Thymus (tissue), 11 donors: Measurements from ENCODE around the gene RNF166. TPM values are rescaled to one million over a fixed set of nuclear protein-coding genes. Genes with fewer than 3 reads are reported as not detected.

Source experiments
- DNase-seq, 9 donors: peaks; one replicate each; pipeline ENCODE4 v3.0.0-alpha.2; 2013; ENCODE audit warnings: low spot score in 9 of 9, low read depth in 6 of 9, missing footprints in 1 of 9
- H3K27ac ChIP-seq, 2 donors: one replicate each; pipeline ENCODE4 v1.5.1; 2013; ENCODE audit warnings: control low read depth in 1 of 2, low read depth in 1 of 2, low read length in 1 of 2, mild to moderate bottlenecking in 1 of 2, moderate library complexity in 1 of 2
- H3K27me3 ChIP-seq, 2 donors: one replicate each; pipeline ENCODE4 v1.5.1; 2013; ENCODE audit warnings: low read length in 1 of 2; ENCODE audit not compliant: control insufficient read depth in 2 of 2, insufficient read depth in 1 of 2
- H3K36me3 ChIP-seq, 2 donors: one replicate each; pipeline ENCODE4 v1.5.1; 2013; ENCODE audit warnings: low read length in 1 of 2, mild to moderate bottlenecking in 1 of 2, moderate library complexity in 1 of 2; ENCODE audit not compliant: control insufficient read depth in 2 of 2, insufficient read depth in 2 of 2
- H3K4me1 ChIP-seq, 2 donors: one replicate each; pipeline ENCODE4 v1.5.1; 2013; ENCODE audit warnings: low read length in 2 of 2; ENCODE audit not compliant: control insufficient read depth in 2 of 2, insufficient read depth in 2 of 2
- H3K4me3 ChIP-seq, 2 donors: one replicate each; pipeline ENCODE4 v1.5.1; 2013; ENCODE audit warnings: low read length in 2 of 2, control low read depth in 1 of 2, mild to moderate bottlenecking in 1 of 2
- H3K9me3 ChIP-seq, 2 donors: one replicate each; pipeline ENCODE4 v1.5.1; 2013; ENCODE audit warnings: low read length in 1 of 2, mild to moderate bottlenecking in 1 of 2; ENCODE audit not compliant: control insufficient read depth in 2 of 2, insufficient read depth in 1 of 2
- WGBS: extraction: QIAGEN DNeasy Blood & Tissue Kit; methylation state at CpG from one replicate; pipeline ENCODE4 v1.1.7; 2013; 5-methylcytosine and 5-hydroxymethylcytosine counted together
- polyA plus RNA-seq: library from polyadenylated mRNA; stranded (reverse); fragments of 200-250 nt; gene quantifications from one replicate; pipeline ENCODE4 v1.2.3, GENCODE V29; 2013
- total RNA-seq: library from RNA; stranded (reverse); fragments of 120-200 nt; gene quantifications from one replicate; pipeline ENCODE4 v1.2.4, GENCODE V29; 2013
- donor health status: healthy.

Gene RNF166
- total and polyA plus RNA-seq, 2 donors: 32.6 to 144 TPM

- Histone ChIP-seq H3K36me3 (no peaks in the 10 kb centered on the region), H3K4me3 (peak overlapping the region; percentile 53 to 58), H3K27ac (peak overlapping the region in 1 of 2 donors; percentile 15), H3K4me1 (peaks cover 24 to 54% of the 10 kb centered on the region in 2 donors), H3K9me3 (no peaks in the 10 kb centered on the region), H3K27me3 (peaks cover 19 to 58% of the 10 kb centered on the region in 2 donors)
- under 1% methylated on average over 25 of the region's 25 CpGs for WGBS
- DNase-seq: peak in 1 of 9 donors; percentile 26
These were observed 20.2 kb downstream of the RNF166 start for GRCh38 chr16:88686062-88686438.

- DNase-seq: peak in 2 of 9 donors; percentile 30 to 39
- Histone ChIP-seq H3K4me1 (peaks cover 25 to 53% of the 10 kb centered on the region in 2 donors), H3K4me3 (peak overlapping the region; percentile 53 to 58), H3K36me3 (no peaks in the 10 kb centered on the region), H3K9me3 (no peaks in the 10 kb centered on the region), H3K27me3 (peaks cover 19 to 53% of the 10 kb centered on the region in 2 donors), H3K27ac (peak overlapping the region in 1 of 2 donors; percentile 15)
- 7% methylated on average over 33 of the region's 33 CpGs for WGBS
These were observed 20.8 kb downstream of the RNF166 start for GRCh38 chr16:88685156-88686061.

- DNase-seq: no peak
- Histone ChIP-seq H3K4me1 (peaks cover 25 to 53% of the 10 kb centered on the region in 2 donors), H3K27ac (peak overlapping the region in 1 of 2 donors; percentile 19), H3K9me3 (no peaks in the 10 kb centered on the region), H3K4me3 (no peak overlapping the region), H3K36me3 (no peaks in the 10 kb centered on the region), H3K27me3 (peaks cover 19 to 53% of the 10 kb centered on the region in 2 donors)
- WGBS: 93% methylated on average over 15 of the region's 15 CpGs
These were observed 21.5 kb downstream of the RNF166 start for GRCh38 chr16:88684569-88685155.

DNA sequence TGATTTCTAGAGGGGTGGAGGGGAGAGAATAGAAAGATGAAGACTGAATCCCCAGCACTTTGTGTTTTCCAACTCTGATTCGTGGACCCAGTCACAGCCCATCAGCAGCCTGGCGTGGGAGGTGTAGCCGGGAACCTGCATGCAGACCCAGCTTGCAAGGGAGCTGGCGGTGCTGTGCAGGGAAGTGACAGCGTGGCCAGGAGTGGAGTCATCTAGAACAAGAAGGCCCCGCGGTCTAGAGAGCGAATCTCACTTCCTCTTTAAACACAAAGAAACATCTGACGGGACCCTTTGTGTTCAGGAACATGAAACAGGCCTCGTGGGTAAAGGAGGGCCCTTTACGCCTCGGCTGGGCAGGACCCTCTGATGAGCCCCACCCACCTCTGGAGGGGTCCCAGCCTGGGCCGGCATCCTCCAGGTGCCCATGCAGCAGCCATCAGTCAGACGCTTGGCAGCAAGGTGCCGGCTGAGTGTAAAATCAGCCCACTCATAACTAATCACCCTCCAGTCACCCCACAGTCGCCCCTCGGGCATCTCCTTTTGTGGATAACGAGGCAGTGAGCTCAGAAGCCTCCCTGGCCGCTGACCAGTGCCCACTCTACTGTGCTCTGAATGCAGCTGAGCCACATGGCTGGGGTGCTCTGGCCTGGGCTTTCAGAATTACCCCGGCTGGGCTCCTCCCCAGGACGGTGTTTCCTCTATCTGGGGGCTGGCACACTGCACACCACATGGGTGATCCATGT is 24.3 kb downstream of the RNF166 start:
- Histone ChIP-seq H3K9me3 (peaks cover 0 to 2% of the 10 kb centered on the region in 2 donors), H3K36me3 (no peaks in the 10 kb centered on the region), H3K4me1 (peaks cover 25 to 42% of the 10 kb centered on the region in 2 donors), H3K27ac (peak overlapping the region; percentile 73 to 87), H3K27me3 (peaks cover 15 to 36% of the 10 kb centered on the region in 2 donors), H3K4me3 (no peak overlapping the region)
- peak in 2 of 9 donors; percentile 63 to 83 for DNase-seq
- 26% methylated on average over 21 of the region's 21 CpGs for WGBS

DNA sequence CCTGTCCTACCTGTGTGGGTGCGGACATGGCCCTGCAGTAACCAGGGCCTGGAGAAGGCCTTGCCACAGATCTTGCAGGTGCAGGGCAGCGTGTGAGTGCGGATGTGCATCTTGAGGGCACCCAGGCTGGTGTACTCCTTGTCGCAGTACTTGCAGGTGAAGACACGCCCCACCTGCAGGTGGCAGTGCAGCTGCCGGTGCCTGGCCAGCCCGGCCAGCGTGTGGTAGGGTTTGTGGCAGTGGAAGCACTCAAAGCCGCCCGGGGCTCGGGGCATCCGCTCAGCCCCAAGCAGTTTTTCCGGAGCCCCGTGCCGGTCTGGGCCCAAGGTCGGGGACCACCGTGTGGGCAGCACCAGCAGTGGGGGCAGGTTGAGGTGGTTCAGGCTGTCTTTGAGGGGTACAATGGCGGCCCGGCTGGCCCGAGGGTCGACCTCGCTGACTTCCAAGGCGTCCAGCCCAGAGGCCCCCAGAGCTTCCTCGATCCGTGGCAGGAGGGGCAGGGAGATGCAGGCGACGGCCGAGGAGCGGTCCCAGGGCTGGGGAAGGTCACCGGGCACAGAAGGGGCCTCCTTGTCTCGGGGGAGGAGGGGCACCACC is 25.0 kb downstream of the RNF166 start:
- Histone ChIP-seq H3K27me3 (peaks cover 11 to 30% of the 10 kb centered on the region in 2 donors), H3K9me3 (peaks cover 0 to 5% of the 10 kb centered on the region in 2 donors), H3K4me3 (no peak overlapping the region), H3K27ac (peak overlapping the region; percentile 73 to 82), H3K36me3 (no peaks in the 10 kb centered on the region), H3K4me1 (peaks cover 20 to 38% of the 10 kb centered on the region in 2 donors)
- WGBS: 80% methylated on average over 31 of the region's 31 CpGs
- DNase-seq: peak in 1 of 9 donors; percentile 61

DNA sequence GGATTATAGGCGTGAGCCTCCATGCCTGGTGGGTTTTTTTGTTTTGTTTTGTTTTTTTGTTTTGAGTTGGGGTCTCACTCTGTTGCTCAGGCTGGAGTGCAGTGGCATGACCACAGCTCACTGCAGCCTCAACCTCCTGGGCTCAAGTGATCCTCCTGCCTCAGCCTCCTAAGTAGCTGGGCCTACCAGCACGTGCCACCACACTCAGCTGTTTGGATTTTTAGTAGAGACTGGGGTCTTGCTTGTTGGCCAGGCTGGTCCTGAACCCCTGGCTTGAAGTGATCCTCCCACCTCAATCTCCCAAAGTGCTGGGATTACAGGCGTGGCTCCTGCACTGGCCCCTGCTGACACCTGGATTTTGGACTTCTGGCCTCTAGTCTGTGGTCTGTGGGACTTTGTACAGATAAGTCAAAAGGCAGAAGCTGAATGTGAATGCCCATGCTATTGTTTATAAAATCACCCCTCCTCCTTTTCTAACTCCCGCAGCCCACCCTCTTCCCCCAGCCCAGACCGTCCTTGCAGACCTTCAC is 25.6 kb downstream of the RNF166 start:
- H3K4me1 ChIP-seq: peaks cover 16 to 32% of the 10 kb centered on the region in 2 donors
- no peaks in the 10 kb centered on the region for H3K36me3 ChIP-seq
- H3K27ac ChIP-seq: peak overlapping the region in 1 of 2 donors; percentile 8
- H3K27me3 ChIP-seq: peaks cover 5 to 25% of the 10 kb centered on the region in 2 donors
- H3K4me3 ChIP-seq: no peak overlapping the region
- 97% methylated on average over 5 of the region's 5 CpGs for WGBS
- no peak for DNase-seq
- peaks cover 0 to 5% of the 10 kb centered on the region in 2 donors for H3K9me3 ChIP-seq

GRCh38 chr16:88678224-88678979 is 27.8 kb downstream of the RNF166 start:
- Histone ChIP-seq H3K36me3 (no peaks in the 10 kb centered on the region), H3K27ac (no peak overlapping the region), H3K27me3 (peaks cover 0 to 5% of the 10 kb centered on the region in 2 donors), H3K4me3 (no peak overlapping the region), H3K4me1 (peaks cover 13 to 18% of the 10 kb centered on the region in 2 donors), H3K9me3 (peaks cover 0 to 5% of the 10 kb centered on the region in 2 donors)
- no peak for DNase-seq
- WGBS: 97% methylated on average over 32 of the region's 32 CpGs

- Histone ChIP-seq H3K27me3 (peaks cover 0 to 5% of the 10 kb centered on the region in 2 donors), H3K4me3 (no peak overlapping the region), H3K36me3 (no peaks in the 10 kb centered on the region), H3K9me3 (peaks cover 0 to 5% of the 10 kb centered on the region in 2 donors), H3K4me1 (peaks cover 13 to 18% of the 10 kb centered on the region in 2 donors), H3K27ac (no peak overlapping the region)
- 90% methylated on average over 13 of the region's 13 CpGs for WGBS
- DNase-seq: no peak
These were observed 28.5 kb downstream of the RNF166 start for GRCh38 chr16:88677721-88678120.
